GM12873 (cell line): ENCODE data around the gene RTCA.

Experiments used
- TF ChIP-seq, protein P1 (sequence below): IDR thresholded peaks from 2 replicates; pipeline ENCODE4 v1.5.1; 2012; ENCODE audit warnings: low read depth, mild to moderate bottlenecking, moderate library complexity, low read length, control low read depth; ENCODE audit not compliant: insufficient read depth; ENCODE audit errors: missing control alignments

Gene RTCA

DNA sequence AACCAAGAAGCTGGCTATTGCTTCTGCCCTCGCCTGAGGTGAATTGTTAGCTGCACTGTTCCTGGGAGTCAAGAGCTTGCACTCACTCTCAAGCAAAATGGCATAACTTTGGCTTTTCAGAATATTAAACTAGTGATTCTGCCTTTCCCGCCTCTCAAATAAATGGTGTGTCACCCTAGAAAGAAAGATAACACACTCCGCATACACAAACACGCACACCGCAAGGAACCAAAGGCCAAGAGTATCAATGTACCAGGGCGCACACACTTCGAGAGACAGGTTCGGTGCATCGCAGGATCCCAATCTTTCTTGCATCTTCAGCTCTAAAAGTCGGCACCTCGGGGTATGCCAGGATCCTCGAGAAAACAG lies 470 bp upstream of the RTCA start:
- TF ChIP-seq, protein P1, sequence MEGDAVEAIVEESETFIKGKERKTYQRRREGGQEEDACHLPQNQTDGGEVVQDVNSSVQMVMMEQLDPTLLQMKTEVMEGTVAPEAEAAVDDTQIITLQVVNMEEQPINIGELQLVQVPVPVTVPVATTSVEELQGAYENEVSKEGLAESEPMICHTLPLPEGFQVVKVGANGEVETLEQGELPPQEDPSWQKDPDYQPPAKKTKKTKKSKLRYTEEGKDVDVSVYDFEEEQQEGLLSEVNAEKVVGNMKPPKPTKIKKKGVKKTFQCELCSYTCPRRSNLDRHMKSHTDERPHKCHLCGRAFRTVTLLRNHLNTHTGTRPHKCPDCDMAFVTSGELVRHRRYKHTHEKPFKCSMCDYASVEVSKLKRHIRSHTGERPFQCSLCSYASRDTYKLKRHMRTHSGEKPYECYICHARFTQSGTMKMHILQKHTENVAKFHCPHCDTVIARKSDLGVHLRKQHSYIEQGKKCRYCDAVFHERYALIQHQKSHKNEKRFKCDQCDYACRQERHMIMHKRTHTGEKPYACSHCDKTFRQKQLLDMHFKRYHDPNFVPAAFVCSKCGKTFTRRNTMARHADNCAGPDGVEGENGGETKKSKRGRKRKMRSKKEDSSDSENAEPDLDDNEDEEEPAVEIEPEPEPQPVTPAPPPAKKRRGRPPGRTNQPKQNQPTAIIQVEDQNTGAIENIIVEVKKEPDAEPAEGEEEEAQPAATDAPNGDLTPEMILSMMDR = no peak

DNA sequence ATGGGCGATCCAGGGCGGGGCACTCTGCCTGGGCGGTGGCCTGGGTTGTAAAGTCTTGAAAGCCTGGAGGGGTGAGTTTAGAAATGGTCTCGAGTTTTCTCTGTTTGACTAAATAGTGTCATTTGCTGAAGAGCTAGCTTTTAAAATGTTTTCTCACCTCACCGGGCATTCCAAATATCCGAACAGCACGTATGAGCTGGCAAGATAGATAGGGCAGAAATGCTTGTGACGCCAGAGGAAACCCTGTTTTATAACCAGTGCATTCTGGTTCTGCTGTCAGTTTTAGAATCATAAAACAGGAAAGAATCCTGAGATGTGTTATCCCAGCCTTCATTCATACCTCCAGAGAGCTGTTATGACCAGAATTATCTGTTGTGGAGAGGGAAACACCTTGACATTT lies 725 bp downstream of the RTCA start:
- TF ChIP-seq, protein P1 = no peak

DNA sequence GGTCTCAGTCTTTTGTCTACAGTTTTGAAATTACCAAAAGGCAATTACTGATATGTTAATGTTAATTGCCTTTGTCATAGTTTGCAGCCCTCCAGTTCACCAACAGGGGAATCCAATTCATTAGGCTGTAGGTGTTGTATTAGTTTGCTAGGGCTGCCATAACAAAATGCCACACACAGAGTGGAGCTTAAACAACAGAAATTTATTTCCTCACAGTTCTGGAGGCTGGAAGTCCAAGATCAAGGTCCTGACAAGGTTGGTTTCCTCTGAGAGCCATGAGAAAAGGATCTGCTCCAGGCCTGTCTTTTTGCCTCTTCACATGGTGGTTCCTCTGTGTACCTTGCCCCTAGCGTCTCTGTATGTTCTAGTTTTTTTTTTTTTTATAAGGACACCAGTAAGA lies 1.3 kb downstream of the RTCA start:
- TF ChIP-seq, protein P1 = no peak

DNA sequence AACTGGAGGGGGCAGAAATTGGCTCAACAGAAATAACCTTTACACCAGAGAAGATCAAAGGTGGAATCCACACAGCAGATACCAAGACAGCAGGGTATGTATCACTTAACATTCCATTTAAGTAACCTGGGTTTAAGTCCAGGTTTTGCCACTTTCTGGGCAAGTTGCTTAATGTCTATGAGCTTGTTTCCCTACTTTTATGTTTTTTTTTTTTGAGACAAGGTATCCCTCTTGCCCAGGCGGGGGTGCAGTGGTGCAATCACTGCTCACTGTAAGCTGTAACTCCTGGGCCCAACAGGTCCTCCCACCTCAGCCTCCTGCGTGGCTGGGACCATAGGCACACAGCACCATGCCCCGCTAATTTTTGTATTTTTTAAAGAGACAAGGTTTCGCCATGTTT lies 2.2 kb downstream of the RTCA start:
- TF ChIP-seq, protein P1 = no peak

DNA sequence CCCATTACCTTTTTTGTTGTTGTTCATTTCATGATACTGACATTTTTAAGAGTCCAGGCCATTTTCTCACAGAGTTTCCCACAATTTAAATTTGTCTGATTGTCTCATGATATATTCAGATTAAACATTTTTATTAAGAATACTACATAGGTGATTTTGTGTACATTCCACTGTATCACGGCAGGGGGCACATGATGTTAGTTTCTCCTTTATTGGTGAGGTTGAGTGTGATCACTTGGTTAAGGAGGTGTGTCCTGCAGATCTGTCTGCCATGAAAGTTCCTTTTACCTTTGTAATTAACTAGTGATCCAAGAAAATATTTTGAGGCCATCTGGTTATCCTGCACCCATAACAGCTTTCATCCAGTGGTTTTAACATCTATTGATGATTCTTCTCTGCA lies 11.8 kb downstream of the RTCA start:
- TF ChIP-seq, protein P1 = no peak

DNA sequence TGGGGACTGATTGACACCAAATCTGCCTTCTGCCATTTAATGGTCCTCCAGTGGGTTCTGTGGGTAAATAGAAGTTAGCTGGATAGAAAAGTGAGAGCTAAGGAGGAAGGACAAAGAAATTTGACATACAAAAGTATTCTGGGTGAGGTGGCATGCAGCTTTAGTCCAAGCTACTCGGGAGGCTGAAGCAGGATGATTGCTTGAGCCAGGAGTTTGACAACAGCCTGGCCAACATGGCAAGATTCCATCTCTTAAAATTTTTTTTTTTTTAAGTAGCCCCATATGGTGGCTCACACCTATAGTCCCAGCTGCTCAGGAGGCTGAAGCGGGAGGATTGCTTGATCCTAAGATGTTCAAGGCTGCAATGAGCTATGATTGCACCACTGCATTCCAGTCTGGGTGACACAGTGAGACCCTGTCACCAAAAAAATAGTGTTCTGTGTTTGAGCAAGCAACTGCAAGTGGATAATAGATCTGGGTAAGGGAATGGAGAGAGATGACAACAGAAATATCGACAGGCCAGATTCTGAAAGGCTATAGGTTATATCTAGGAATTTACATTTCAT lies 13.4 kb downstream of the RTCA start:
- TF ChIP-seq, protein P1 = no peak

DNA sequence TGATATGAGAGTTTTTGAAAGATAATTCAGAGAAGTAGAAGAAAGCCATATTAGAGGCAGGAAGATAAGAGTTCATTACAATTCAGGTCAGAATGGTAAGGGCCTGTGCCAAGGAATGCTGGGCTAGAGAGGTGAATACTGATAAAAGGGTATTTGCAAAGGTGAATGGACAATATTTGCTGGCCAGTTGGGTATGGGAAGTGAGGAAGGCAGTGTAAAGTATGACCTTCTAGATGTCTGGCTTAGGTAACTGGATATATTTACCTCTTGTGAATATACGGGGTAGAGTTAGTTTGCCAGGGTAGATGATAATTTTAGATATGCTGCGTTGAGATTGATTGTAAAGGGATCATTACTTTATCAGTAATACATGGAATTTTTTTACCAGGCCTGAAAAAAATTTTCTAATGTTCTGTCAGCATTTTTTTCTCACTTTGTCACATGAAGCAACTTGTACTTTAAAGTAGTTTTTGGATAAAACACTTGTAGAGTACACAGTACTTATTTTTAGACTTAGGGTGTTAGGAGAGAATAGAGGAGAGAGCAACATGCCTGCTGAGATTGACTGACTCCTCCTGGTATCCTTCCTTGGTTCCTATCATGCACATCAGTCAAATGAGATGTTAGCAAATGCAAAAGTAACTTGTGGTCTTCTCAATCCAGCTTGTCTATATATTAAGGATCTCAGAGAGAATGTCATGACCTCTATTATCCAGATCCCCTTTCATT lies 14.1 kb downstream of the RTCA start:
- TF ChIP-seq, protein P1 = no peak
